Measurements from ENCODE around the gene ZNF333.
"Not testable (repeated sequence)": the region's sequence is repeated elsewhere in the genome, so short reads cannot be mapped to it uniquely, and the experiment has no call there.

ZNF333 gene

DNA sequence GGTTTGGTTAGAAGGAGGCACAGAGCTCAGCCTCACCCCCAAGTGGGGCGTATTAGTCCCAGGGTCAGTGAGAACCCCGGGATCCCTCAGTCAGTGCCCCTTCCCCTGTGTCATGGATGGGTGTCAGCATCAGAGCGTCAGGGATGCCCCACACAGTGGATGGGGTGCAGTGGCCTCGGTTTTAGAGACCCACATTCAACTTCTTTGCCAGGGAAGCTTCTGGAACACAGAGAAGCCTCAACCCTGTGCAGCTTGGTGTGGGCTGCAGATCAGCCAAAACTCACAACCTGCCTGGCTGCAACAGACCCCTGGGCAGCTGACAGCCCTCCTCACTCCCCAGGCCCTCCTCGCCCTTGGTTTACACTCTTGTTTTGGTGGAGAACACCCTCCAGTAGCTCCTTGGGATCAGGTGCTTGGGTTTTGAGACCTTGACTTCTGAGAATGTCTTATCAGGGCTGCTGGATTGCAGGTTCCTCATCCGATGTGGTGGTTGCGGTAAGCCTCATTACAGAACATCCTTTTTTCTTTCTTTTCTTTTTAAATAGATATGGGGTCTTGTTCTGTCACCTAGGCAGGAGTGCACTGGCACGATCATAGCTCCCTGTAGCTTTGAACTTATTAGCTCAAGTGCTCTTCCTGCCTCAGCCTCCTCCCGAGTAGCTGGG lies 11.0 kb downstream of the ZNF333 start:
- DNase-seq, result no peak

DNA sequence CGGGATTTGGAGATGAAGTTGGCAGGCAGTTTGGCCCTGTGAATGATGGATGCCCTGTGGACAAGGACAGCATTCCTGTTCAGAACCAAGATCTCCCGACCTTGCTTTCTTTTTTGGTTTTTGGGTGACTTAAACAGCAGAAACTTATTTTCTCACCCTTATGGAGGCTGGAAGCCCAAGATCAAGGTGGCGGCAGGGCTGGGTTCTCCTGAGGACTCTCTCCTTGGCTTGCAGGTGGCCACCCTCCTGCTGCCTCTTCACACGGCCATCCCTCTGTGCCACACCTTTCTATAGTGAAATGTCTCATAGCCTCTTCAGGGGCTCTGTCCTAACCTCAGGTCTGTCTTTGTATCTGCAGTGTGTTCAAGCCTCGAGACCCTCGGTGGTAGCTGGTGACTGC lies 14.0 kb downstream of the ZNF333 start:
- DNase-seq, result no peak

DNA sequence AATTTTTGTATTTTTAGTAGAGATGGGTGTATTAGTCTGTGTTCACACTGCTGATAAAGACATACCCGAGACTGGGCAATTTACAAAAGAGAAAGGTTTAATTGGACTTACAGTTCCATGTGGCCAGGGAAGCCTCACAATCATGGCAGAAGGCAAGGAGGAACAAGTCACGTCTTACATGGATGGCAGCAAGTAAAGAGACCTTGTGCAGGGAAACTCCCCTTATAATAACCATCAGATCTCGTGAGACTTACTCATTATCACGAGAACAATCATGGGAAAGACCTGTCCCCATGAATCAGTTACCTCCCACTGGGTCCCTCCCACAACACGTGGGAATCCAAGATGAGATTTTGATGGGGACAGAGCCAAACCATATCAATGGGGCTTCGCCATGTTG lies 14.6 kb downstream of the ZNF333 start:
- DNase-seq, result no peak

DNA sequence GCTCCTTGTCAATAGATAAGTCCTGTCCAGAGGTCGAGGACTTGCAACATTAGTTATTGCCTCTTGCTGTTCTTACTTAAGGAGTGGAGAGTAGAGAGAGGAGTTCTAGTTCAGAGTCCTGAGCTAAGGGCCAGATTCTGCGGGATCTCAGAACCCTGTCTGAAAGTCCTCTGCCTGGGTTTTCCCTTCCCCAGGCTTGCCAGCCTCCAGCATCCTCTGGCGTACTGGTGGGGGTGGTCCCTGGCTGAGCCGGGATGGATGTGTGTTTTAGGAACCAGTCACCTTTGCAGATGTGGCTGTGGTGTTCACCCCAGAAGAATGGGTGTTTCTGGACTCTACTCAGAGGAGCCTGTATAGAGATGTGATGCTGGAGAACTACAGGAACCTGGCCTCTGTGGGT lies 26.0 kb downstream of the ZNF333 start:
- DNase-seq, result no peak

DNA sequence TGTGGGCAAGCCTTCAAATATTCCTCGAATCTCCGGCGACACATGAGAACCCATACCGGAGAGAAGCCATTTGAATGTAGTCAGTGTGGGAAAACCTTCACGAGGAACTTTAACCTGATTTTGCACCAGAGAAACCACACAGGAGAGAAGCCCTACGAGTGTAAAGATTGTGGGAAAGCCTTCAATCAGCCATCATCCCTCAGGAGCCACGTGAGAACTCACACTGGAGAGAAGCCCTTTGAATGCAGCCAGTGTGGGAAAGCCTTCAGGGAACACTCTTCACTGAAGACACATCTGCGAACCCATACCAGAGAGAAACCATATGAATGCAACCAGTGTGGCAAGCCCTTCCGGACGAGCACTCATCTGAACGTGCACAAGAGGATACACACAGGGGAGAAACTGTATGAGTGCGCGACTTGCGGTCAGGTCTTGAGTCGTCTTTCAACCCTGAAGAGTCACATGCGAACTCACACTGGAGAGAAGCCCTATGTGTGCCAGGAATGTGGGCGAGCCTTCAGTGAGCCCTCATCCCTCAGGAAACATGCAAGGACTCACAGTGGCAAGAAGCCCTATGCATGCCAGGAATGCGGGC lies 28.8 kb downstream of the ZNF333 start:
- DNase-seq, result no peak

DNA sequence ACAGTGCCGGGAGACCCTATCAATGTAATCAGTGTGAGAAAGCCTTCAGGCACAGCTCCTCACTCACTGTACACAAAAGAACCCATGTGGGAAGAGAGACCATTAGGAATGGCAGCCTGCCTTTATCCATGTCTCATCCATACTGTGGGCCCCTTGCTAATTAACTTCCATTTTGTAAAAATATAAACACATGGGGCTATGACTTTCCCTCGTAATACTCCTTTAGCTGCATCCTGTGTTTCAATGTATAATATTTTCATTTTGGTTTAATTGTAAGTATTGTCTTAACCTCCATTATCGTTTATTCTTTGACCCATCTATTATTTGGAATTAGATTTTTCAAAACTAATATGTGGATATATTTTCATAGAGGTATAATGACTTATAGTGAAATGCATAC lies 29.3 kb downstream of the ZNF333 start:
- no peak for DNase-seq

DNA sequence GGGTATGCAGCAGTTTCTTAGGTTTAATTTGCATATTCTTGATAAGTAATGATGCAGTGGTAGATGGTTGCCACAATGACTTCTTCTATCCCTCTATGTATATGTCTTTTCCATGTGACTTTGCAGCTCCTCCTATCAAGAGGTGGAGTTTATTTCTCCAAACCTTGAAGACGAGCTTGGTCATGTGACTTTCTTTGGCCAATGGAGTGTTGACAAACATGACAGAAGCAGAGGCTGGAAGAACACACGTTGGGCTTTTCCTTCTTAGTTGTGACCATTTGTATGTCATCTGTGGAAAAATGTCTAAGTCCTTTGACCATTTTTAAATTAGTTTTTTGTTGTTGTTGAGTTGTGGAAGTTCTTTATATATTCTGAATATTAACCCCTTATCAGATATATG lies 32.3 kb downstream of the ZNF333 start:
- DNase-seq, result no peak

DNA sequence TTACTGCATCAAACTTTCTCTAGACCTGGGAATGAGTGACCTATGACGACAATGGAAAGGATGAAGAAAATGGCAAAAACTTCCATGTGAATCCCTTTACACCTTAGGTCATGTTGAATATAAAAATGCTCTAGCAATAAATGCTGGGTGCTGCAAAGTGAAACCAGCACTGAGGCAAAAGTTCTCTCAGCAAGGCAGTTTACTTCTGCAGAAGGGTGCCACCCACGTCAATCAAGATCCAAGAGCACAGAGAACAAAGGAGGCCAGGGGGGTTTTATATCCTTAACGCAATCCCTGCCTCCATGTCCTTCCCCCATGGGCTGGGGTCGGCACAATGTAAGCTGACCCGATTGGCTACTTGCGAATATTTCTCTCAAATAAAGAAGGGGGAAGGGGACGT lies 38.7 kb downstream of the ZNF333 start:
- DNase-seq, result no peak

DNA sequence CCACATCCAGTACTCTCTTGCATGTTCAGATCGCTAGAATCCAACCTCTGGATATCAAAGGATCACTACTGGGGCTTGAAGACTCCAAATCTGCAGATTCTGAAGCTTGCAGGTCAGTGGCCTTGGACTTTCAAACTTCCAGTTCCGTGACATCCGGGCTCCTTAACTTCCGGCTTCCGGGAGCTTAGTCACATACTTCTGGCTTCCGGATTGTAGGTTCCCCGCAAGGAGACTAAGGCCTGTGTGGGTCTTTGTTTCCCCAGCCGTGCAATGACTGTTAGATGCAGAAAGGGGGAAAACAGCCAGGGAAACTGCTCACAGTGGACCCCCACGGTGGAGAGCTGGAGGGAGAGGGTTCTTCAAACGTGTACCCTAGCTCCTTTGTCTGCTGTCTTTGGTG lies 41.4 kb downstream of the ZNF333 start:
- DNase-seq, result no peak

DNA sequence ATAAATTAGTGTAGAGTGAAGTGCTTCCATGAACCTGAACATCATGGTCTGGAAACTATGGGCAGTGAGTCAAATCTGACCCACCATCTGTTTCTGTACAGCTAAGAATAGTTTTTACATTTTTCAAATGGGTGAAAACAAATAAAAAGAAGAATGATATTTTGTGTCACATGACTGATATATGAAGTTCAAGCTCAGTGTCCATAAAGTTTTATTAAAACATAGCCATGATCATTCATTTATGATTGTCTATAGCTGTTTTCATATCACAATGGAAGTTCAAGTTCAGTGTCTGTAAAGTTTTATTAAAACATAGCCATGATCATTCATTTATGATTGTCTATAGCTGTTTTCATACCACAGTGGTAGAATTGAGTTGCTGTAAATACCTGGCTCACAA lies 42.7 kb downstream of the ZNF333 start:
- DNase-seq, result no peak

DNA sequence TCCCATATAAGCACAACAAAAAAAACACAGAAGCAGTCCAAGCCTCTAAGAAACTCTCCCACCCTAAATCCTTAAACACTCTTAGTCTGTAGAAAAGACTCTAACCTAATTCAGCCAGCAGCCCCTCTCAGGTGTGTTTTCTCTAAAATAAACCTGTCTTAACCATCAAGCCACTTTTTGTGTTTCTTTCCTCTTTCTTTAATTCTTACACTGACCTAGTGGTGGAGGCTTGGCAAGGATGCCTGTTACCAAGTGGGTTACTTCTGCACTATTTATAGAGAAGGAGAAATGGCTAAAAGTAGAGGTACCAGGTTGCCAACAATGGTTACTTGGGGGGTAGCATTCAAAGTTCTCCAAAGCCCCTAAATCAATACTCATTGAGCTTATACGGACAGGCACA lies 43.7 kb downstream of the ZNF333 start:
- DNase-seq, result no peak

DNA sequence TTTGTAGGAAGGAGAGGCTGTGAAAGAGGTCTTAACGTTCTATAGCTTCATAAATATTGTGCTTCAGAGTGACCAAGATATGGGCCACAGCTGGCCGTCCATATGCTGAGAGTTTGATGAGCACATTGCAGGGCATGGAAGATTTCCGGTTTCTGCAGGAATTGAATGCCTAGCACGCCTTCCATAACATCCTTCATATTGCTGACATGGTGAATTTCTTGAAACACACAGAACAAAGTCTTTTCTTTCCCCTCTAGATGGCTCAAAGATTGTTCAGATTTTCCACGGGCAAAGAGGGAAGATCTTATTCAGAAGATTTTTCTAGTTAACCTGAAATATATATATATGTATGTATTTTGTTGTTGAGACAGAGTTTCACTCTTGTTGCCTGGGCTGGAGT lies 46.1 kb downstream of the ZNF333 start:
- no peak for DNase-seq

DNA sequence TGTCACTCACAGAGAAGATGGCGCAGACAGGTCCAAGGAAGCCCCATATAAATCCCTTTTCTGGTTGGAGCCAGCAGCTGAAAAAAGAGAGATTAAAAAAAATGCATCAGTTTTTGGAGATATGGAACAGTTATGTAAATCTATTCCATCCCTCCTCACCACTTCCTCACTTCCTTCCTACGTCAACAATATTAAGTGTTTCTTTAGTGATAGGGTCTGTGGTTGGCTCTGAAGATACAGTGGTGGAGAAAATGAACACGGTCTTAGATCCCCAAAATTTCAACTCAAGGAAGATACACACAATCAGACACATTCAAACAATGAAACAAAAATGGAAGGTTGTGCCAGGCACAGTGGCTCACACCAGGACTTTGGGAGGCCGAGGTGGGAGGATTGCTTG lies 57.0 kb downstream of the ZNF333 start:
- DNase-seq, result no peak

DNA sequence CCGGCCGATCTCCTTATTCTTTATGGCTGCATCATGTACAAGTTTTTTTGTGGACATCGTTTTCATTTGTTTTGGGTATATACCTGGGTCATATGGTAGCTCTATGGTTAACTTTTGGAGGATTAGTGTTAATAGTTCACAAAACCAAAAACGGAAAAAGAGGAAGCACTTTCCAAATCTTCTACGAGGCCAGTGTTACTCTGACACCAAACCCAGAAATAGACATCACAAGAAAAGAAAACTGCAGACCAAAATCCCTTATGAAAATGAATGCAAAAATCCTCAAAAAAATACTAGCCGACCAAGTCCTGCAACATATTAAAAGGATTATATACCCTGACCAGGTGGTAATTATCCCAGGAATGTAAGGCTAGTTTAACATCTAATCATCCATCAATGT lies 58.8 kb downstream of the ZNF333 start:
- DNase-seq, result no peak

DNA sequence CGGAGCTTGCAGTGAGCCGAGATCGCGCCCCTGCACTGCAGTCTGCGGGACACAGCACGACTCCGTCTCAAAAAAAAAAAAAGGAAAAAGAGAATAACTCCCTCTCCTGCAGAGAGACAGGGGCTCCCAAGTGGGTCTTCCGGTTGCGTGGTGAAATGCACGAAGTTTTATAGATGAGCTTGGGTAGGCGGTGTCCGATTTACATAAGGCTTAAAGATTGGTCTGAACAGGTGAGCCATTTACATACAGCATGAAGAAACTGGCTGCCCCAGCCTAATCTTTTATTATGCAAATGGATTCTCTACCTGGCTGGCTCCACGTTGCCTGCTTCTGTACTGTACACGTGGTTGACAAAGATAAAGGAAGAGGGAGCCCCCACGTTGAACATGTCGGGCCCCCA lies 69.0 kb downstream of the ZNF333 start:
- no peak for DNase-seq

DNA sequence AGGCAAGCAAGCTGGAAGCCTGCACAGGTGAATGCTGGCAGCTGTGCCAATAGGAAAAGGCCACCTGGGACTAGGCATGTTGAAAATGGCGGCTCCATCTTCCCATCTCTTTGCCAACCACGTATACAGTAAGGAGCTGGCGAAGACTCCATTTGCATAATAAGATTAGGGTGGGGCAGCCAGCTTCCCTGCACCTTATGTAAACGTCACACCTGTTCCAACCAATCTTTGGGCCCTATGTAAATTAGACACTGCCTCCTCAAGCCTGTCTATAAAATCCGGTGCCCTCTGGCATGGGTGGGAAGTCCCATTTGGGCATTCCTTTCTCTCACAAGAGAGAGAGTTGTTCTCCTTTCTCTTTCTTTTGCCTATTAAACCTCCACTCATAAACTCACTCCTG lies 71.8 kb downstream of the ZNF333 start:
- DNase-seq, result no peak

DNA sequence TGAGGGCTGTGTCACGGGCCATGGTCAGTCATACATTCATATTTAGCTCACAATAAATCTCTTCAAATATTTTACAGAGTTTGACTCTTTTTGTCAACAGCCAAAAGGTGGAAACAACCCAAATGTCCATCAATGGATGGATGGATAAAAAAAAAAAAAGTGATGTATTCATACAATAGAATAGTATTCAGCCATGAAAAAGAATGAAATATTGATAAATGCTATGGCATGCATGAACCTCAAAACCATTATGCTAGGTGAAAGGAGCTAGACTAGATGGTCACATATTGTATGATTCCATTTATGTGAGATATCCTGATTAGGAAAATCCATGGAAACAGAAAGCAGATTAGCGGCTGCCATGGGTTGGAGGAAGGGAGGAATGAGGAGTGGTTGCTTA lies 72.3 kb downstream of the ZNF333 start:
- DNase-seq, result no peak

DNA sequence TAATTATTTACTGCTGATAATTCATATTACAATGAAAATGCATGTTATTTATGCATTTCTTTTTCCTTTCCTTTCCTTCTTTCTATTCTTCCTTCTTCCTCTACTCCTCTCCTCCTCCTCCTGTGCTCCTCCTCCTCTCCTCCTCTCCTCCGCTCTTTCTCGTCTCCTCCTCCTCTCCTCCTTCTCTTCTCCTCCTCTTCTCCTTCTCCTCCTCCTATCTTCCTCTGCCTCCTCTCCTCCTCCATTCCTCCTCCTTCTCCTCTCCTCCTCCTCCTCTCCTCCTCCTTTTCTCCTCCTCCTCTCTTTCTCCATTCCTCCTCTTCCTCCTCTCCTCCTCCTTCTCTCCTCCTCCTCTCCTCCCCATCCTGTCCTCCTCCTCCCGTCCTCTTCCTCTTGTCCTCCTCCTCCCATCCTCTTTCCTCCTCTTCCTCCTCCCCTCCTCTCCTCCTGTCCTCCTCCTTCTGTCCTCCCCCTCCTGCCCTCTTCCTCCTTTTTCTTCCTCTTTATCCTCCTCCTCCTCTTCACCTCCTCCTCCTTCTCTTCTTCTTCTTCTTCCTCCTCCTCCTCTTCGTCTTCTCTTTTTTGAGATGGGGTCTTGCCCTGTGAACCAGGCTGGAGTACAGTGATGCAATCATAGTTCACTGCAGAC lies 73.8 kb downstream of the ZNF333 start:
- DNase-seq, result no peak

DNA sequence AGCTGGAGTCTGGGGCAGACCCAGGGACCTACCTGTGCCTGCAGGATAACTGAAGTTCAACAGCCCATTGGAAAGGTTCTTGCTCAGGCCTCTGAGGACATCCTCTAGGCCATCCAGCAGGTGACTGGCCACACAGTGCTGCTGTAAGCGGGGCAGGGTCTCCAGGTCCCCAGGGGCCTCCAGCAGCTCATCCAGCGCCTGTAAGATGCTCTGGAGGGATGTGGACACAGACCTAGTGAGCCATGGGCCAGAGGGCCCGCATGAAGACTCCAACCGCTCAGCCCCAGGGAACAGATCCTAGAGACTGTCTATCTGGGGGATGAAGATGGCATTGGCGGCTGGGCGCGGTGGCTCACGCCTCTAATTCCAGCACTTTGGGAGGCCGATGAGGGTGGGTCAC lies 74.6 kb downstream of the ZNF333 start:
- DNase-seq, result no peak

DNA sequence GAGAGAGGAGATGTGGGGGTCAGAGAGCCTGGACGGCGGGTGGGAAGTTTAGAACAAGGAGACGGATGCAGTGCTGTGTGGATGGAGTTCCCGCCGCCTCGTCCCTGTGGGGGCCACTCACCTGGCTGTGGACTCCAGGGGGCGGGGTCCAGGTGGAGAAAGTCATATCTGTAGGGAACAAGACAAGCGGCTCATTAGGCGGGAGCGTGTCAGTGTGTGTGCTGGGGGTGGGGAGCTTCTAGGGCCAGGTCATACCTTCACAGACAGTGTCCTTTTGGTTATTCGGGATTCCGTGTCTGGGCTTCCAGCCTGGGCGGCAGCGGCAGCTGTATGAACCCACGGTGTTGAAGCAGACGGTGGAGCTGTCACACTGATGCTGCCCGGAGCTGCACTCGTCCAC lies 75.6 kb downstream of the ZNF333 start:
- not testable (repeated sequence) for DNase-seq

DNA sequence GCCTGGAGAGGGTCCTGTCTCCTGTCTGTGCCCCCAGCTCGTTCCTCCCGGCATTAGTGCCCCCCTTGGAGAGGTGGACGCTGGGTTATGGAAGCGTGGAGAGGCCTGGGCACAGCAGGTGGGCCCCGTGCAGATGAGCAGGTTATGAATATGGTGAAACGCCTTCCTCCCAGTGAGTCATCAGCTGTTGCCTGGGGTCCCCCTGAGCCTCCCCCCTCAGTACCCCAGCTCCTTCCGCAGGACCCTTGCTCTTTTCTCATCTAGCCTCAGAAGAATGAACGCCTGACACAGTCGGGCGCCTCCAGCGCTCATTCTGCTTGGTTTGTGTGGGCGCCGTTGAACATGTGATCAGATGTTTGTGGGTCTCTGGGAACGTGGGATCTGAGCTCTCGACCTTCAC lies 76.0 kb downstream of the ZNF333 start:
- DNase-seq, result not testable (repeated sequence)

DNA sequence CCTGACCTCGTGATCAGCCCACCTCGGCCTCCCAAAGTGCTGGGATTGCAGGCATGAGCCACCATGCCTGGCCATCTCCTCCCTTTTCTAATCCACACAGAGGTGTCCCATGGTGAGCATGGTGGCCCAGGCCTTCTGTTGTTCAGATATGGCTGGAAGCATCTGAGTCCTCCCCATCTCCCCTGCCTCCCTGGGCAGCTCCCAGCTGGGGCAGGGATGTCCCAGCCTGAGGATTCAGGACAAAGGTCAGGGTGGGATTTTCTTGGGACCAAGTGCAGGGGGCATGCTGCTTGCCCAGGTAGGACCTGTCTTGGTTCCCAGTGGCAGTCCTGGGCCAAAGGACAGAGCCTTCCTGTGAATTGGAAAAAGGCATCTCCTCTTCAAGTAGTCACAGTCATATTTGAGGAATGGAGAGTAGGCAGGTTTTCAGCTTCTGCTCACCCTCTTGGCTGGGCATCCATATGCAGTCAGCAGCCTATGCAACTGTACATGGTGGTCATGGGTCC lies 77.7 kb downstream of the ZNF333 start:
- no peak for DNase-seq

DNA sequence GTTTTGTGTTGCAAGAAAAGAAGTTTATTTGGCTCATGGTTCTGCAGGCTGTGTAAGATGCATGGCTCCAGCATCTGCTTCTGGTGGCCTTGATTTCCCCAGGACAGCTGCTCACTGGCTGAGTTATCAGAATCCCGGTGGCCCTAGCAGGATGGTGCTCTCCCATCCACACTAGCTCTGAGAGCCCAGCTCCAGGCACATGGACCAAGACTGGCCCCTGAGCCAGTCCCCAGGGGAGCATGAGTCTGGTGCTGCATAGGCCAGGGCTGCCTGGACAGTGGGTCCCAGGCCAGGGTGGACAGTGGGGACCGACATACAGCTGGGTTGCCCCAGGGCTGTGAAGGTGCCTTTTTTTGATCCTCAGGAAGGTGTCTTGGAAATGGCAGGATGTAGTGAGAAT lies 78.2 kb downstream of the ZNF333 start:
- DNase-seq, result no peak

DNA sequence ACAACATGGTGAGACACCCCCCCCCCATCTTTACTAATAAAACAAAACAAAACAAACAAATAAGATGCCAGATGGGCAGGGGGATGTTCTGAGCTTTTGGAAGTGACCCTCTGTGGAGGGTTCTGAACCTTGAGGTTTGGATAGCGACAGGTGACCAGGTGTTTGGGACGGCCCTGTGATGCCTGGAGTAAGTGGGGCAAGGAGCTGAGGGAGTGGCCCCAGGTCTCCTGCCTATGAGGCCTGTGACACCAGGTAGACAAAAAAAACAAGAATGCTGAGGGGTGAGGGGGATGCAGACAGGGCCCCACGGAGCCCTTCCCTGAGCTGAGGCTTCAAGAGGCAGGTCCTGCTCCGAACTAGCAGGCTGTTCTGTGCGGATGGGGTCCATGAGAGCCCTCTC lies 79.4 kb downstream of the ZNF333 start:
- no peak for DNase-seq

DNA sequence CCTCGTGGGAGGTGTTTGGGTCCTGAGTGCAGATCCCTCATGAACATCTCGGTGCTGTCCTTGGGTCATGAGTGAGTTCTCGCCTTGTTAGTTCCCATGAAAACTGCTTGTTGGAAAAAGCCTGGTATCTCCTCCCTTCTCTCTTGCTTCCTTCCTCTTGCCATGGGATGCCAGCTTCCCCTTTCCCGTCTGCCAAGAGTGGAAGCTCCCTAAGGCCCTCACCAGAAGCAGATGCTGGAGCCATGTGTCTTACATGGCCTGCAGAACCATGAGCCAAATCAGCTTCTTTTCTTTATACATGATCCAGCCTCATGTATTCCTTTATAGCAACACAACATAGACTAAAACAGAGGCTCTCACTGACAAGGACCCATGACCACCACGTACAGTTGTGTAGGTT lies 80.3 kb downstream of the ZNF333 start:
- DNase-seq, result no peak

Measured in activated naive CD4-positive, alpha-beta T cell treated with Interleukin-2 at 50 U/mL for 16 hours (primary cell).